Activated gamma-delta T cell treated with anti-CD3 and anti-CD28 coated beads, Interleukin-2, amount 50 U/mL, for 16 hours (primary cell): Measurements from ENCODE around the gene NINL.
"Not testable (repeated sequence)": the region's sequence is repeated elsewhere in the genome, so short reads cannot be mapped to it uniquely, and the experiment has no call there.

ENCODE experiments used
- DNase-seq: peaks from one replicate; pipeline ENCODE4 v3.0.0-alpha.2; 2020; ENCODE audit warnings: low read depth

NINL gene

DNA sequence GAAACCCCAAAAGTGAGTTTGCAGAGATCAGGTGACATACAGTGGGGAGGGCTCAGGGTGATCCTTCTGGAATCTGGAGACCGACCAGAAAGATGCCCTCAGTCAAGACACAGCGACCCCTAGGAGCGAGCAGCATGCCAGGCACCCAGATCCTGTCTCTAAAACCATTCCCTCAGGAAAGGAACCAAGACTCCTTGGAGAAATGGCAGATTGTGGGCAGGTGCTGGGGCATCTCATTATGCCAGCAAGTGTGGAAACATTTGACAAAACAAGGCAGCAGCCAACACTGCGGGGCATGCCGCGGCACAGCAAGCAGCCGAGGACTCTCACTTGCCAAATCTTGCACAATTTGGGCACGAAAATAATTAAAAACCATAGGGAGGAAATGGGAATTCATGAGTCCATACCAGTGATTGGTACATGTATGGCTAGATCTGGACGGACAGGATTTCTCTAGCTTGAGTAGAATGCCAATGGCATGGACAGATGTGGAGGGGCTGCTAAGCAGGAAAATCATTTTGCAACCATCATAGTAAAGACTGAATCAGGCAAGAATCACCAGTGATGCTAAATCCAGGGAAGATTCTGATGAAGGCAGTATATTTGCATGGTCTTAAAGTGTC, 101.0 kb downstream of the NINL start:
- no peak for DNase-seq

DNA sequence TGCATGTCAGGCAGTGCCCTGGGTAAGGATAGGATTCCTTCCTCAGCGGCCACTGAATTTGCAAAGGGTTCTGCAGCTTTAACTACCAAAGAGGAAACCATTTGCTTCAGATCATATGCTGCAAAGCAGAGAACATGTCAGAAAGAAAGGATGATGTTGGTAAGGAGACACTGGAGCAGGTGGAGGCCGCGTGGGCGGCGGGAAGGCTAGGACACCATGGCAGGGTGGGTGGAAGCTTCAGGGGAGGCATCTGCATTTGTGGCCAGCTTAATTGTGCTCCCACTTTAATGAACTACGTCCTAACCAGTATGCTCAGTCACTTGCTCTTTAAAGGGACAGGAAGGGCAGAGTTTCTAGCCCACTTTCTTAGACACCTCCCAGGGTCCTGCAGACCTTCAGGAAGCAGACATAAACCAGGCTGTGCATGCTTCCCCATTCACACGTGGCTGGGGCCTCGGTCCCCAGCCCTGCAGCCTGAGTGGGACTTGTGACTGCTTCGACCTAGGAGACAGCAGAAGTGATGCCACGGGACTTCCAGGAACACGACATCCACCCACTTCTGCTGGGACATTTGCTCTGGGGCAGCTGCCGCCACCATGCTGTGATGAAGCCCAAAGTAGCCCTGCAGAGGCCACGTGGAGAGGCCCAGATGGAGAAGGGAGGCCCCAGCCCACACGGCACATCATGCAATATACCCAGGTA, 101.7 kb downstream of the NINL start:
- DNase-seq: no peak

- no peak for DNase-seq
Measured at GRCh38 chr20:25481918-25482253, 103.4 kb downstream of the NINL start.

GRCh38 chr20:25481235-25481917, 104.0 kb downstream of the NINL start:
- DNase-seq: no peak

- DNase-seq: no peak
Measured at GRCh38 chr20:25480797-25481196, 104.5 kb downstream of the NINL start.

GRCh38 chr20:25480156-25480555, 105.2 kb downstream of the NINL start:
- DNase-seq: no peak

GRCh38 chr20:25479638-25480037, 105.7 kb downstream of the NINL start:
- DNase-seq: no peak

DNA sequence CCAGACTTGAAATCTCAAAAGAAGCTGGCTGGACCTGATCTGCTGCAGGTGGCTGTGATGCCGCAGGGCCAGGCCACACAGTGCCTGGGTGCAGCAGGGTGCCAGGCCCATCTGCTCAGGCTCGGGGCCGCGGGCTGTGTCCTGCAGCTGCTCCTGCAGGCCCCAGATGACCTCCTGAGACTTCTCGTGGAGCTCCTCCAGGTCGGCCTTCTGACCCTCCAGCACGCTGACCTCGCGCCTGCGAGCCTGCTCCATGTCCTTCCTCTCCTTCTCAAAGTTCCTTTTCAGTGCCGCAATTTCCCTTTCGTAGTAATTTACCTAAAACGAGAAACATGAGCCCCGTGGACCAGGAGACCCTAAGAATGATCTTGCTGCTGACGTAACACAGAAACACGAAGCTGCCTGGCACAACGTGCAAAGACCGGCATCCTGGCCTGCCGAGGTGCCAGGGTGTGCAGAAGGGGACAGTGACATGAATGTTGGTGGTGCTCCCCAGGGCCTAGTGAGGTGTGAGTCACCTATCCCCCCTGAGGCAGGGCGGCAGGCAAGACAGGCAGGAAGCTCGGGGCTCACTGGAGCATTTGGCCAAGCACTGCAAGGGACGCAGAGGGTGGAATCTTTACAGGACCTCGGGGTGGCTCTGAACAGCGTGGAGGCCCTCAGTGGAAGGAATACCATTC, 106.3 kb downstream of the NINL start:
- no peak for DNase-seq

DNA sequence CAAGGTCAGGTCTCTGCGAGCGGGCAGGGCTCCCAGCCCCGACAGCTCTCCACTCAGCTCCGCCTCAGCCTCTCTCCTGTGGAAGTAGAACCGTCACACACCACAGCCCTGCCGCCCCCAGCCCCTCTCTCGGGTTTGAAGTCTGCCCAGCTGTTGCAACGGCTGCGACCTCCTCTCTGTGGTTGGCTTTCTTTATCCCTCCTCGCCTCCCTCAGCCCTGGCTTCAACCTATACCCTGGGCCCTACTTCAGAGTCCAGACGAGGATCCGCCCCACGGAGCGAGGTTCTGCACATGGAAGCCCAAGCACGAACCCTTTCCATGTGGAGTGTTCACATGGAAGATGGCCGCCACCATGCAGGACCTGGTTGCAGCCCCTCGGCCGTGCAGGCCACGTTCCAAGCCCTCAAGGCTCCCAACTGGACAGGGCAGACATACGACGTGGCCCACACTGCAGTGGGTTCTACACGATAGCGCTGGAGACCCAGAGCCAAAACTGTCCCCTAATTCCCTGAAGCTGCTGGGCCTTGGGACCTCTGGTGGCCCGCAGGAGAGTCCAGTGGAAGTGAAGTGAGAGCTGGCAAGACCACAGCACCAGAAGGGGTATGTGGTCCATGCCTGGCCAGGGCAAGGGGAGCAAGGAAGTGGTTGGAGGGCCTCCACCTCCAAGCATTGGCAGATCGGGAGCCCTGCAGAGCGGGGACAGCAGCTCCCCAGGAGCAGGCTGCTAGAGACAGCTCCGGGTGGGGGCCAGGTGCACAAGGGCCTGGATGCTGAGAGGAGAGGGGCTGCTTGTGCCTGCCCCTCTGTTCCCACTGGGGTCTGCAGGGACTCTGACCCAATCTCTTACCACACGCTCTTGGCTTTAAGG, 108.1 kb downstream of the NINL start:
- no peak for DNase-seq

GRCh38 chr20:25476106-25477013, 109.0 kb downstream of the NINL start:
- DNase-seq: no peak

DNA sequence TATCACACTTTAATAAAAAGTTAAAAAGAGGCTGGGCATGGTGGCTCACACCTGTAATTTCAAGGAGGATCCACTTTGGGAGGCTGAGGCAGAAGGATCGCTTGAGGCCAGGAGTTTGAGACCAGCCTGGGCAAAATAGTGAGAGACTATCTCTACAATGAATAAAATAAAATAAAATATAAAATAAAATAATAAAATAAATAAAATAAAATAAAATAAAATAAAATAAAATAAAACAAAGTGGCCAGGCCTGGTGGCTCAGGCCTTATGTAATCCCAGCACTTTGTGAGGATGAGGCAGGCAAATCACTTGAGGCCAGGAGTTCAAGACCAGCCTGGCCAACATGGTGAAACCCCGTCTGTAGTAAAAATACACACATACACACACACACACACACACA, 112.0 kb downstream of the NINL start:
- not testable (repeated sequence) for DNase-seq

DNA sequence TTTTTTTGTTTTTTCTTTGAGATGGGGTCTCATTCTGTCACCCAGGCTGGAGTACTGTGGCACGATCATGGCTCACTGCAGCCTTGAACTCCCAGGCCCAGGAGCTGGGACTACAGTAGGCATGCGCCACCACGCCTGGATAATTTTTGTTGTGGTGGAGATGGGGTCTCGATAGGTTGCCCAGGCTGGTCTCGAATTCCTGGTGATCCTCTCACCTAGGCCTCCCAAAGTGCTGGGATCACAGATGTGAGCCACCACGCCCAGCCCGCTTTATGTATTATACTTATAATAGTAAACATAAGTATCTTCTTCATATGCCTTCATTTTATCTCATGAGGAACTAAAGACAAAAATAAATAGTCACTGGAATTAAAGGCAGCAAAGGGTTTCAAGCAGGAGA, 114.3 kb downstream of the NINL start:
- no peak for DNase-seq

DNA sequence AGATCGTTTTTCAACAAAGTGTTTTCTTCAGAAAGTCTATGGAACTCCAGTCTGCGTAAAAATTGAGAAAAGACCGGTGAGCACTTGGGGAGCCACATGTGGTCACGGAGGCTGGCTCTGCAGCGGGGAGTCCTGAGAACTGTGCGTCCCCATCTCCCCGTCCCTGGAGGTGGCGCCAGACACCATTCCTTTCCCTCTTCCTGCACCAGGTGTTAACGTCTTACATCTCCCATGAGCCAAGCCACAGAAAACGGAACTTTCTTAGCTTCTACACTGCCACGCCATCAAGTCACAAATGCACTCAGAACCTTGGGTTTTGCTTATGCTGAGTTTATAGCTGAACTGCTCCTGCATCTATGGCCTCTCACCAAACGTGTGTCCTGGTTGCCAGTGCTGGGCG, 115.3 kb downstream of the NINL start:
- DNase-seq: no peak

GRCh38 chr20:25469558-25469957, 115.8 kb downstream of the NINL start:
- DNase-seq: no peak

- DNase-seq: no peak
Measured at GRCh38 chr20:25468126-25469075, 116.9 kb downstream of the NINL start.

DNA sequence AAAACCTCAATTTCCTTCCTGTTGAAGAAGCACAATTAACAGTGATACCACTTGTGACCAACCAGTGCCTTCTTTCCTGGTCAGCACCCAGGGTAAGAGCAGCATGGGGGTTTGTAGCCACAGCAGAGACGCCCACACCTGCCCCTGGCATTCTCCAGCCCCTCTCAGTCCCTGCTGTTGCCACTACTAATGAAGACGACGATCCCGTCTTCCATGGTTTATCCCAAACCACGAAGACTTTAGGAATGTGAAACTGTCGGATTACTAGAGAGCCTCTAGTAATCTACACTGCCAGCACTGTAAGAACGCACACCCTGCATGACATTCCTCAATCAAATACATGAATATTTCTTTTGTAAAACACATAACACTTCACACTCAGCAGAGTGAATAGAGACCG, 117.9 kb downstream of the NINL start:
- DNase-seq: no peak

- no peak for DNase-seq
Measured at GRCh38 chr20:25466846-25467245, 118.5 kb downstream of the NINL start.

DNA sequence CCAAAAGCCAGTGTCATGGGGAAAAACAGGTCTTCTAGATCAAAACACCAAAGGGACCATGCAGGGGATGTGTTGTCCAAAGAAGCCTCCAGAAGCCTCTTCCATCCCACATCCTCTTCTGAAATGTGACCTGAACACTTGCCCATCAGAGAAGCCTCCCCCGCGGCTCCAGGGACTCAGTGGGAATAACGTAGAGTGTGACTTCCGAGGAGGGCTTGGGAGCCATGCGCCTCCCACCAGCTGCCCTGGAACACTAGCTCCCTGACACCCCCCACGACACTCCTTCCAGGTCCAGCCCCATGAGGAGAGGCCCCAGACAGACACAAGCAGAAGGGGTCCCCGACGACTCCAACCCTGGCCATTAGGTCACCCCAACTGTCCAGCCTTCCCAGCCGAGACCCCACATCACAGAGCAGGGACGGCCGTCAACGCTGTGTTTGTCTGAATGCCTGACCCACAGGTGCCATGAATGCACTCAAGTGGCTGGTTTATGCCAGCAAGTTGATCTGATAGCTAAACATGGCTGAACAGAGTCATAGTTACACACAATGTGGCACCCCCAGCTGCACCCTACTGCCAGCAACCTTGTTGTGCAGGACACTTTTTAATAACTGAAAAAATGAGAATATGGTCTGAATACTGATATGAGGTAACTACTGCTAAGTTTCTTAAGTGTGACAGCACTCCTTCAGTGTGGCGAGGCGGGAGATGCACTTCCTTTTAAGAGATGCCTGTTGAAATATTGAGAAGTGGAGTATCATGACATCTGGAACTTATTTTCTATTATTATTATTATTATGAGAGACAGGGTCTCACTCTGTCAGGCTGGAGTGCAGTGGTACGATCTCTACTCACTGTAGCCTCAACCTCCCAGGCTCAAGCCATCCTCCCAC, 119.8 kb downstream of the NINL start:
- DNase-seq: no peak
